Measurements from ENCODE around the gene NCAN.

NCAN gene

DNA sequence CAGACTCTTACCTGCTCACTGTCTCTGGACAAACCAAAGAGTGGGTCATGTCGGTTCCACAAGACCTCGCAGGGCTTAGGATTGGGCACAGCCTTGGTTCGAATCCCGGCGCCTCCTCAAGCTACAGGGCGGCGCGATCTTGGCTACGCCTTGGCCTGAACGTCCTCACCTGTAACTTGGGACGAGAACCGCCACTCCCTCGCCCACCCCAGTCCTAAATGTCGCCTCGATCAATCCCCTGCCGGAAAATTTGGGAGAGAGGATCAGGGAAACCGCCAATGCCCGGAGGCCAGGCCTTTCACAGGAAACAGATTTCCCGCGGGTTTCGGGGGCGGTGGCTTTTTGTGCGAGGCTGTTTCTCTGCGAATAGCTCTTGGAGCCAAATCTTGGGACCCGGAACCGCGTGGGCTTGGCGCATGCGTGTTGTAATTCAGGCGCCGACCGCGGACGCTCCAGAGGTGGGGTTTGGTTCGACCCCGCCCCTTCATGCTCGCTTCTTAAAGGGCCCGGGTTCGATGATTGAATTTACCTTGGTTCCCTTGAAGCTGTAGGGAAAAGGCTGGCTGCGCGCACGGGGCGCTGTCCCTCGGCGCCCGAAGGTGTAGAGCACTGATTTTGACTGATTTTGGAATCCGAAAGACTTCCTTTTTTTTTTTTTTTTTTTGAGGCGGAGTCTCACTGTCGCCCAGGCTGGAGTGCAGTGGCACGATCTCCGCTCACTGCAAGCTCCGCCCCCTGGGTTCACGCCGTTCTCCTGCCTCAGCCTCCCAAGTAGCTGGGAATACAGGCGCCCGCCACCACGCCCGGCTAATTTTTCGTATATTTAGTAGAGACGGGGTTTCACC is 8.5 kb upstream of the NCAN start, which contains the start of gene NR2C2AP:
Gene NR2C2AP, minus strand, starts transcription at position 403 of the 845 bp plus-strand sequence. Its CDS starts 354 bp downstream, at position 49.
- Histone ChIP-seq H3K9me3 (no peaks in the 10 kb centered on the region), H3K27me3 (peaks cover 0 to 22% of the 10 kb centered on the region in 2 donors), H3K4me3 (peak within 1 kb of the TSS; percentile 60 to 73), H3K36me3 (peaks cover 0 to 34% (median 17%) of the 10 kb centered on the region in 3 donors), H3K27ac (peak within 1 kb of the TSS; percentile 69 to 84), H3K4me1 (peaks cover 0 to 15% (median 13%) of the 10 kb centered on the region in 4 donors)
- intact Hi-C loops (cut with DNase I; ENCODE audit: low total_unique reads) = loop anchor here (10.0 kb wide), 1 partner anchor 112 kb away; no protein-coding TSS in a partner anchor
- peak; percentile 88 to 95 for DNase-seq
- TF ChIP-seq, protein P1, sequence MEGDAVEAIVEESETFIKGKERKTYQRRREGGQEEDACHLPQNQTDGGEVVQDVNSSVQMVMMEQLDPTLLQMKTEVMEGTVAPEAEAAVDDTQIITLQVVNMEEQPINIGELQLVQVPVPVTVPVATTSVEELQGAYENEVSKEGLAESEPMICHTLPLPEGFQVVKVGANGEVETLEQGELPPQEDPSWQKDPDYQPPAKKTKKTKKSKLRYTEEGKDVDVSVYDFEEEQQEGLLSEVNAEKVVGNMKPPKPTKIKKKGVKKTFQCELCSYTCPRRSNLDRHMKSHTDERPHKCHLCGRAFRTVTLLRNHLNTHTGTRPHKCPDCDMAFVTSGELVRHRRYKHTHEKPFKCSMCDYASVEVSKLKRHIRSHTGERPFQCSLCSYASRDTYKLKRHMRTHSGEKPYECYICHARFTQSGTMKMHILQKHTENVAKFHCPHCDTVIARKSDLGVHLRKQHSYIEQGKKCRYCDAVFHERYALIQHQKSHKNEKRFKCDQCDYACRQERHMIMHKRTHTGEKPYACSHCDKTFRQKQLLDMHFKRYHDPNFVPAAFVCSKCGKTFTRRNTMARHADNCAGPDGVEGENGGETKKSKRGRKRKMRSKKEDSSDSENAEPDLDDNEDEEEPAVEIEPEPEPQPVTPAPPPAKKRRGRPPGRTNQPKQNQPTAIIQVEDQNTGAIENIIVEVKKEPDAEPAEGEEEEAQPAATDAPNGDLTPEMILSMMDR (IDR thresholded peaks at IDR 0.05) = peak in 1 of 2 experiments; percentile 19

DNA sequence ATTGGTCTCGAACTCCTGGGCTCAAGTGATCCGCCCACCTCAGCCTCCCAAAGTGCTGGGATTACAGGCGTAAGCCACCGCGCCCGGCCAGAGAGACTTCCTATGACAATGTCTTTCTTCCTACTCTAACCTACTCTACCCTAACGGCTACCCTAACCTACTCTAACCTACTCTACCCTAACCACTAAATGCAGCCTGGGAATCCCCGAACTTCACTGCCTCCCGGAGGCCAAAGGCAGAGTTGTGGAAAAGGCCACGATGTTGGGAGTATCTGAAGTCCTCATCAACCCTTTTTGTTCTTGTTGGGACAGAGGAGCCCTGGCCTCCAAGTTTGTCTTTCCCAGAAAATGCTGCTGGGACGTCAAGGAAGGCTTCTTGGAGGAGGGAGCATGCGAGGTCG is 7.6 kb upstream of the NCAN start:
- intact Hi-C loops (cut with DNase I; ENCODE audit: low total_unique reads) = loop anchor here (10.0 kb wide), 1 partner anchor 111 kb away; no protein-coding TSS in a partner anchor
- Histone ChIP-seq H3K9me3 (no peaks in the 10 kb centered on the region), H3K27ac (no peak overlapping the region), H3K4me3 (no peak overlapping the region), H3K4me1 (peaks cover 0 to 15% (median 13%) of the 10 kb centered on the region in 4 donors), H3K27me3 (peaks cover 0 to 31% of the 10 kb centered on the region in 2 donors), H3K36me3 (peaks cover 0 to 25% (median 7%) of the 10 kb centered on the region in 3 donors)
- no peak for DNase-seq
- TF ChIP-seq, protein P1 (IDR thresholded peaks at IDR 0.05) = no peak

DNA sequence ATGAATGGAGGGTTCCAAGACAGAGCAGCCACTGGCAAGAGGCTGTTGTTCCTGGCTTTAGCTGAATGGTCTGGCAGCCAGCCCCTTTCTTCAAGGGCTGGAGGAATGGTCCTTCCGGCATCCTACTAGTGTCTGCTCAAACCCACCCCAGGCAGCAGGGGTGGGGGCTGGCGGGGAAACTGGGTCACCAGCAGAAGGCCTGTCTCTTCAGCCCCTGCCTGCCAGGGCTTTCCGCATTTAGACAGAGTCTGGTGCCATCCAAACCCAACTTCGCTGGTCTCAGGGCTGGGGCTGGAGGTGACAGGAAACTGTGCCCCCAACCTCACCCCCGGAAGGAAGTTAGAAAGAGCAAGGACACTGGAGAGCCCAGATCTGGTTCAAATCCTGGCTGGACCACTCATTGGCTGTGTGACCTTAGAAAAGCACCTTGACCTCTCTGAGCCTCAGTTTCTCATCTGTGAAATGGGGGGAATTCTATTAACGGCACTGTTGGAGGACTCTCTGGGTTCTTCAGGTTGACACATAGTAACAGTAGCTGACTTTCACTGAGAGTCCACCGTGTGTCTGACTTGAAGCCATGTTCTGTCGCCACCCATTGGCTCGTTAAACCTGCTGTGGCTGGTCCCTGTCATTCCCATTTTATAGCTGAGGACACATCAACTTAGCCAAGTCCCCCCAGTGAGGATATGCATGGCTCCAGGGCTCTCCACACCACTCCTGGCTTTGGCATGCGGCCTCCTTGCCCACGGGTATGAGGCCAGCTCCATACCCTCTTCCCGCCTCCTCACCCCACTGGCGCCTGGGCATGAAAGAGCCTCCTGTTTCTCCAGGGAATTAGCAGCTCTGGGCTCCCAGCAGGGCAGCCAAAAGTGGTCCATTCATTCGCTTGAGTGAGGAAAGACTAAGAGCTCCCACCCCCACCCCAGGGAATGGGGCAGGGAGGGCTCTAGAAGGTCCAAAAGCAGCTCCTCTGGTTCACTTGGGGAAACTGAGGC is 6.0 kb upstream of the NCAN start:
- no peak for DNase-seq

DNA sequence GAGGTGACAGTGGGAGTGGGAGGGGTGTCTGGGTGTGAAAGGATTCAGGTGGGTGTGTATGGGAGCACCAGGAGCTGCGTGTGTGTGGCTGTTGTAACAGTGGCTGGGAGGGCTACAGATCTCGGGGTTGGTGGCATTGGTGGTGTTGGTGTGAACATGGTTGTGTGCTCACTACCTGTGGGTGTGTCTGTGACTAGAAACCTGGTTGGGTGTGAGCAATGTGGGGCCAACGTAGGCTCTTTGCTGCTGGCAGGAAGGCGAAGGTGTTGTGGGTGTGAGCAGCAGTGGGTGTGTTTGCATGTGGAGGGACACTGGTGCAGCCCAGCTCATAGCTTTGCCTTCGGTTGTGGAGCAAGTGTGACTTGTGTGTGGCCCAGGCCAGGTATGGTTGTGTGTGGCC is 4.8 kb upstream of the NCAN start:
- Histone ChIP-seq H3K27me3 (peaks cover 2 to 53% of the 10 kb centered on the region in 2 donors), H3K4me1 (peaks cover 0 to 15% (median 11%) of the 10 kb centered on the region in 4 donors), H3K27ac (no peak overlapping the region), H3K9me3 (no peaks in the 10 kb centered on the region), H3K36me3 (no peaks in the 10 kb centered on the region), H3K4me3 (no peak overlapping the region)
- TF ChIP-seq, protein P1 (IDR thresholded peaks at IDR 0.05) = no peak
- intact Hi-C loops (cut with DNase I; ENCODE audit: low total_unique reads) = loop anchor here (10.0 kb wide), 1 partner anchor 108 kb away; no protein-coding TSS in a partner anchor
- DNase-seq = no peak

More for the DNA sequence above, 6.0 kb upstream of the NCAN start:
- Histone ChIP-seq H3K4me1 (peaks cover 0 to 15% (median 13%) of the 10 kb centered on the region in 4 donors), H3K4me3 (no peak overlapping the region), H3K36me3 (peaks cover 0 to 11% (median 0%) of the 10 kb centered on the region in 3 donors), H3K9me3 (no peaks in the 10 kb centered on the region), H3K27ac (no peak overlapping the region), H3K27me3 (peaks cover 0 to 40% of the 10 kb centered on the region in 2 donors)
- intact Hi-C loops (cut with DNase I; ENCODE audit: low total_unique reads) = loop anchor here (10.0 kb wide), 1 partner anchor 109 kb away; no protein-coding TSS in a partner anchor
- TF ChIP-seq, protein P1 (IDR thresholded peaks at IDR 0.05) = no peak

All from tibial artery (tissue), 4 donors.